Vein endothelial cell (primary cell): Measurements from ENCODE around the gene HECA. TPM values are rescaled to one million over a fixed set of nuclear protein-coding genes. Genes with fewer than 3 reads are reported as not detected.

Source experiments
- total RNA-seq: library from RNA; depleted of rRNA; stranded (reverse); fragments of >200 nt; gene quantifications from 2 replicates; pipeline ENCODE4 v1.2.3, GENCODE V29; 2012

HECA gene, protein sequence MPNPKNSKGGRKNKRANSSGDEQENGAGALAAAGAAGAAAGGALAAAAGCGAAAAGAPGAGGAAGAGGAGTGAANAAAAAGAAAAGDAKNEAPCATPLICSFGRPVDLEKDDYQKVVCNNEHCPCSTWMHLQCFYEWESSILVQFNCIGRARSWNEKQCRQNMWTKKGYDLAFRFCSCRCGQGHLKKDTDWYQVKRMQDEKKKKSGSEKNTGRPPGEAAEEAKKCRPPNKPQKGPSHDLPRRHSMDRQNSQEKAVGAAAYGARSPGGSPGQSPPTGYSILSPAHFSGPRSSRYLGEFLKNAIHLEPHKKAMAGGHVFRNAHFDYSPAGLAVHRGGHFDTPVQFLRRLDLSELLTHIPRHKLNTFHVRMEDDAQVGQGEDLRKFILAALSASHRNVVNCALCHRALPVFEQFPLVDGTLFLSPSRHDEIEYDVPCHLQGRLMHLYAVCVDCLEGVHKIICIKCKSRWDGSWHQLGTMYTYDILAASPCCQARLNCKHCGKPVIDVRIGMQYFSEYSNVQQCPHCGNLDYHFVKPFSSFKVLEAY
- total RNA-seq = 24.5 and 26.9 TPM in 2 replicates

GRCh38 chr6:139134817-139135577 is at the start of gene HECA:
Gene HECA (plus strand): TSS chr6:139135080. CDS start chr6:139135397, 317 bp downstream.

Other genes with a start within 250 kb of the HECA start
- 33.3 and 58.2 TPM in 2 replicates for gene REPS1, start 146.8 kb upstream of the HECA start, total RNA-seq
- 67.0 and 95.8 TPM in 2 replicates for gene ABRACL, start 106.3 kb upstream of the HECA start, total RNA-seq
- gene TXLNB, start 156.9 kb downstream of the HECA start, total RNA-seq = 0.33 and 0.38 TPM in 2 replicates
- gene CITED2, start 239.6 kb downstream of the HECA start, total RNA-seq = 81.3 and 107 TPM in 2 replicates